Astrocyte of the spinal cord (primary cell): ENCODE results near the gene CCL13.

Experiments
- DNase-seq: peaks from one replicate; pipeline ENCODE4 v3.0.0; 2011; ENCODE audit warnings: low read depth, low spot score
- H3K4me3 ChIP-seq: 2 replicates; pipeline ENCODE4 v1.5.1; 2011; ENCODE audit warnings: low read depth, mild to moderate bottlenecking, low read length, moderate library complexity
- CTCF ChIP-seq: IDR thresholded peaks from 2 replicates; pipeline ENCODE4 v1.5.1; 2012; ENCODE audit warnings: low read depth, mild to moderate bottlenecking, low read length, inconsistent platforms
- in situ Hi-C: cut with HindIII; loops from 2 replicates; pipeline ENCODE4 v1.10.0; 2017; ENCODE audit warnings: low sequenced_read_pairs

CCL13 gene

GRCh38 chr17:34370376-34370996, 14.2 kb downstream of the CCL13 start:
- no peak for TF ChIP-seq CTCF
- no peak overlapping the region for H3K4me3 ChIP-seq
- in situ Hi-C loops: loop anchor here (25.0 kb wide), 1 partner anchor 183 kb away; no protein-coding TSS in a partner anchor
- DNase-seq: no peak

- H3K4me3 ChIP-seq: no peak overlapping the region
- in situ Hi-C loops: loop anchor here (25.0 kb wide), 1 partner anchor 184 kb away; no protein-coding TSS in a partner anchor
- no peak for TF ChIP-seq CTCF
- DNase-seq: no peak
Measured at GRCh38 chr17:34370997-34371395, 14.7 kb downstream of the CCL13 start.

- H3K4me3 ChIP-seq: no peak overlapping the region
- in situ Hi-C loops: loop anchor here (25.0 kb wide), 1 partner anchor 184 kb away; no protein-coding TSS in a partner anchor
- TF ChIP-seq CTCF: no peak
- DNase-seq: no peak
Measured at GRCh38 chr17:34371405-34372100, 15.3 kb downstream of the CCL13 start.

GRCh38 chr17:34374457-34374856, 18.2 kb downstream of the CCL13 start:
- no peak overlapping the region for H3K4me3 ChIP-seq
- no peak for TF ChIP-seq CTCF
- in situ Hi-C loops: loop anchor here (25.0 kb wide), 1 partner anchor 187 kb away; no protein-coding TSS in a partner anchor
- DNase-seq: no peak

GRCh38 chr17:34375426-34375997, 19.2 kb downstream of the CCL13 start:
- H3K4me3 ChIP-seq: no peak overlapping the region
- no peak for DNase-seq
- no peak for TF ChIP-seq CTCF
- in situ Hi-C loops: no loop called here

GRCh38 chr17:34377078-34377823, 21.0 kb downstream of the CCL13 start:
- no peak for TF ChIP-seq CTCF
- H3K4me3 ChIP-seq: no peak overlapping the region
- in situ Hi-C loops: no loop called here
- no peak for DNase-seq
